SK-N-DZ (cell line): Measurements from ENCODE around the gene TSSC4.
A peak's percentile ranks its signal among the peaks of the same experiment; 100 is the strongest.

Experiments used
- DNase-seq: peaks from one replicate; pipeline ENCODE4 v3.0.0-alpha.2; 2015; ENCODE audit warnings: low spot score

The TSSC4 gene

DNA sequence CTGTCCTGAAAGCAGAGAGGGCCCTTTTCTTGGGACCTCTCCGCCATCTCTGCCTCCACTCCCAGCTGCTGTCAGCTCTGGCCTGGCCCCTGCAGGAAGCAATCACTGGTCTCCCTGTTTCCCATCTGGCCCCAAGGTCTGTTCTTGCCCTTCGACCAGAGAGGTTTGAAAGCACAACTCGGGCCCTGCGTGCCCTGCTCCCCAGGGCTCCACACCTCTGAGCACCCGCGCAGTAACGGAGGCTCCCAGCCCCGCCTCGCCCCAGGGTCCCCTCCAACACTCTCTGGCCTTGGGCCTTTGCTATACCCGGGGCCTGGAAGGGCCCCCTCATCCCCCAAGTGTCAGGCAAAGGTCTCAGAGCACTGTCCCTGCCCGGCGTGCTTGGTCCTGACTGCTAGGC, 31.2 kb upstream of the TSSC4 start:
- DNase-seq: no peak

DNA sequence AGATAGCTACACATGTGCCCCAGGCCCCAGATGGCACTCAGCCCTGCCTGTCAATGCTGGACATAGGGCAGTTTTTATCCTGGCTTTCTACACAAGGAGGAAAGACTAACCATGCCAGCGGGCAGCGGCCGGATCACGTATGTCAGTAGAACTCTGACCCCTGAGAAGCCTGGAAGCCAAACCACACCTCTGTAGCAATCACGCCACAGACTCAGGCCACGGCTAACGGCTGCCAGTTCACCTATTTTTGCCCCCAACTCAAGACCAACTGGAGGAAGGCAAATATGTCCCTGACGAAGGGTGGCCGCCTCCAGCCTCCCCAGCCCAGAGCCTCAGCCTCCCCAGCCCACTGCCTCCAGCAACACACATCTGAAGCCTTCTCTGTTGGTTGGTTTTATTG, 30.7 kb upstream of the TSSC4 start:
- no peak for DNase-seq

DNA sequence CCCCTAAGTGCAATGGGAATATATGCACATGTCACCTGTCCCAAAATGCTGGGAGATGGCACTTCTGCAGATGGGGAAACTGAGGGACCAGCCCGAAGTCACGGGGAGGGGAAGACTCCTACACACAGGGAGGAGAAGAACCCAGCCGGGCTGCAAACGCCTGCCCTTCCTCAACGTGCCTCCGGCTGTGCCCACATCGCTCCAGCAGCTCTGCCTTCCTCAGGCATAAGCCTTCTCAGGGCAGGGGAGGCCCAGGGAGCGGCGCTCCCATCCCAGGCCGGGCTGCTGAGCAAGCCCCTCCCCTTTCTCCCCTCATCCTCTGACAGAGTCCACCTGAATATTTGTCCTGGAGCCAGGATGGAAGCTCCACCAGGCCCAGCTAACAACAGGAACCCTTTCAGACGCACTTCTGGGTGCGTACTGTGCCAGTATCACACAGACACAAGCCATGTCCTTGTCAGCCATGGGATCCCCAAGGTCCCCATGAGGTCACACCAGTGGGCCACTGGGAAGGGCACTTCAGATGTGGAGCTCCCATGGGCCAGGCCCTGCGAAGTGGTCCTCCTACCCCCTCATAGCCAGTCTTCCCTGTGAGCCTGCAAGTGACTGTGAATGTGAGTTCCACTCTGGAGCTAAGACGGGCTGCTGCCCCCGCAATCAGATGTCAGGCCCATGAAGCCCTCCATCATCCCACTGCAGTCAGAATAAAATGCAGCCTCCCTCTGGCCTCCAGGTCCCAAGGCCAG, 25.9 kb upstream of the TSSC4 start:
- no peak for DNase-seq

DNA sequence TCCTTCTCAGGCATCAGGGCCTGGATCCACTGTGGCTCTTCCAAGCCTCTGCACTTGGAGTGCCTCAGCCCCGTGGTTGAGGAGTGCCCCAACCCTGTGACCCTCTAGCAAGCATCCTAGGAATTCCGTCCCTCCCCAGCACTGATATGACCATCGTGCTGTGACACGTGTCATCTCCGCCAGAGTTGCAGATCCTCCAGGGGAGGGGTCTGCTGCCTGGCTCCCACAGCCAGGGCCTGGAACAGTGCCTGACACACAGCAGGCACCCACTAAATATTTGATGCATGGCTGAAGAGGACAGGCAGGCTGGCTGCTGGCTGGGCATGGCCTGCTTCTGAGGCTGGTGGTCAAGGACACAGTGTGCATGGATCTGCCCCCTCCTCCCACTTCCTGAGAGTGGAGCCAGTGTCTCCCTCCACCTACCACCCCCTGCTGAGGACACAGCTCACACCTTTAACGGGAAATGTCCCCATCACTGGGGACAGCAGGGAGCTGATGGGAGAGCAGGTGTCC, 25.2 kb upstream of the TSSC4 start:
- DNase-seq: no peak

DNA sequence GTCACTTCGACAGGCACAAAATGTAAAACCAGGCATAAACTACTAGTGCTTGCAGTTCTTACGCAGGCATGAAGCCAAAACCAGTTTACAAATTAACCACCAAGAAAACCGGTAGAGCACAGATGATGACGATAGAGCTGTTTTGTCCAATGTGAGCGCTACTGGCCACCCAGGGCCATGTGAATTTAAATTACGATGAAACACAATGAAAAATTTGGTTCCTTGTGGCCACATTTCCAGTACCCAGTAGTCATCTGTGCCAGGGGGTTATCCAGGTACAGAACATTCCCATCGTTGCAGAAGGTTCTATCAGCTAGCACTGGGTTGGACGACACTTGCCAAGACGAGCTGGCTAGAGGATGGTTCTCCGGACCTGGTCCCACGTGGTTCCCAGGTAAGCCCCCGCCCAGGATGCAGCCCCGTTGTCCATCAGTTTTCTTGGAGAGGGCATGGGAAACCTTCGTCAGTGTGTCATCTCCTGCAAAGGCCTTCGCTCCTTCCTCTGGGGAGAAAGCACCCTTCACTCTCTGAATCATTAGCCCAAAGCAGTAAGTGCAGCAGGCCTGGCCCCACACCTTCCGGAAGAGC, 24.5 kb upstream of the TSSC4 start:
- DNase-seq: no peak

DNA sequence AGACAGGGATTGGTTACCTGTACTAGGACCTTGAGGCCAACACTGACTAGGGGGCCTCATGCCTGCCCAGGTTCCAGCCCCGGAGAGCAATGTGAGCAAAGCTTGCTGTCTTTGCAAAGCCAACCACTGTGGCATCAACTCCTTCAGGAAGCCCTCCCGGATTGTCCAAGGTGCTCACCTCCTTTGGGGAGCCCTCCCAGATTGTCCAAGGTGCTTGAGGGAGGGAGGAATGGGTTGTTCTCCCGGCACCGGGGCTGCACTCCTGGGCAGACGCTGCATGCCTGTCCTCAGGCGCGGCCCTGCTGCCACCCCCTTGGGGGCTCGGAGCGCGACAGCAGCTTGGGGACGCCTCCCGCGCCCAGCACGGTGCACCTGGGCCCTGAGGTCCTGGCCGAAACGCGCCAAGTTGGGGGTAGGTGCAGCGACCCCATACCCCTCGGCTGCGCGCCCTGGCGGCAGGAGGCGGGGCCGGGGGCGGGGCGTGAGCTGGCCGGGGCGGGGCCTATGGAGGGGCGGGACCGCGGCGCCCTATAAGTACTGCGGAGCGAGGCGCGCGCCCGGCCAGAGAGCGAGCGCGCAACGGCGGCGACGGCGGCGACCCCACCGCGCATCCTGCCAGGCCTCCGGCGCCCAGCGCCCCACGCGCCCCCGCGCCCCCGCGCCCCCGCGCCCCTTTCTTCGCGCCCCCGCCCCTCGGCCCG, 23.6 kb upstream of the TSSC4 start, which contains the start of gene CD81:
TSS of gene CD81 (plus strand) at position 560 of the 701 bp plus-strand sequence. CDS start 240 bp downstream, outside the sequence.
- no peak for DNase-seq

DNA sequence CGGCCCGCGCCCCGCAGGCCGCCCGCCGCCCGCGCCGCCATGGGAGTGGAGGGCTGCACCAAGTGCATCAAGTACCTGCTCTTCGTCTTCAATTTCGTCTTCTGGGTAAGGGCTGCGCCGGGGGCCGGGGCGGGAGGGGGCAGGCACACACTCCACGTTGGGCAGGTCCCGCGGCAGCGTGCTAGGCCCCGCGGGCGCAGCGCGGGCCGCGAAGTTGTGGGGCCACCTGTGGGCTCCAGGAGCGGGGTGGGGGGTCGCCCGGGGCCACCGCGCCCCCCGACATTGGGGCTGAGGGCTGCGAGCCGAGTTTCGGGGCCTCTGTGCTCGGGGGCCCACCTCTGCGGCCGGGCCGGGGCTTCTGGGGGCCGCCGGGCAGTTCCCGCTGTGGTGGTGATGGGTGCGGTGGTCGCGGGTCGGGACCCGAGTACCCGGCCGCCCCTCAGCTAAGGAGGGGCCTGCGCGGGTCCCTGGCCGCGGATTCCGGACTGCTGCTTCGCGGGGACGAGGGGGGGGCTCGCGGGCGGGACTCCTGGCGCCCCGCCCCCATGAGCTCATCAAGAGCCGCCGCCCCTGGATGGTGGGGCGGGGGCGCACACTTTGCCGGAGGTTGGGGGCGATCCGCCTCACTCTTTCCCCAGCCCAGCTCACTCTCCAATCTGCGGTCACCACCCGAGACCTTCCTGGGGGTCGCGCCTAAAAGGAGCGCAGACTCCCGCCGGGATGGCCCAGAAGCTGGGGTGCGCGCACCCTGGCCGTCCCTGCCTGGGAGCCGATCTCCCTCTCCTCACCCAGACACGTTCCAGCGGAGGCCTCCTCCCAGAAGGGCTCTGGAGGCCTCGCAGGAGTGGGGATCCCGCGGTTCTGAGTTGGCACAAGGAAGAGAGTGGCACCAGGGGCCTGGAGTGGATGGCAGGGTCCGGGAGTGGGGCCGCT, 22.8 kb upstream of the TSSC4 start:
- peak; percentile 36 for DNase-seq

DNA sequence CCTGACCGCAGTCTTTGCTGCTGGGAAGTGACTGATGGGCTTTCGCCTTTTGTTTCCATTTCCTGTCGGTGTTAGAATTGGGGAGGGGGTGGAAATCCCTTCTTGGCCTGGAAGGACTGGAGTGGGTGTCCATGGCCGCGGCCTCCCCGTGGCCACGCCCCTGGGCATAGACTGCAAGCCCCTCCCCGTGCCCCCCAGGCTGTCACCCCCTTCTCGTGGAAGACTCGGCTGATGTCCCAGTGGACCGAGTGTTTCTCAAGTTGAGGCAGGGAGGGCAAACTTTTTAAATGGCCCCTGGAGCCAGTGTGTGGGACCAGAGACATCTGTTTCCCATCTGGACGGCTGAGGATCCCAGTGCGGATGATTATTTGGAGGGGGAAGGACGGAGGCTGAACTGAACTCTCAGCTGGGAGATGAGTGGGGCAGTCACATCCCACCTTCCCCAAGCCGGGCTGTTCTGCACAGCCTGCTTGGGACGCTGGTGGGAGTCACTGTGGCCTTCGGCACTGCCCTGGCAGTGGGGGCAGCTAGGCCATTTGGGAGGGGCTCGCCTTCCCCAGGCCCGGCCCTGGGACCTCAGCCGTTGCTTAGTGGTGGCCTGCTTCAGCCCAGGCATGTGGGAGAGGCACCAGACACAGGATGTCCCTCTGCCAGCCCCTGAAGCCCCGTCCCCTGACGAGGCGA, 21.9 kb upstream of the TSSC4 start:
- DNase-seq: no peak

DNA sequence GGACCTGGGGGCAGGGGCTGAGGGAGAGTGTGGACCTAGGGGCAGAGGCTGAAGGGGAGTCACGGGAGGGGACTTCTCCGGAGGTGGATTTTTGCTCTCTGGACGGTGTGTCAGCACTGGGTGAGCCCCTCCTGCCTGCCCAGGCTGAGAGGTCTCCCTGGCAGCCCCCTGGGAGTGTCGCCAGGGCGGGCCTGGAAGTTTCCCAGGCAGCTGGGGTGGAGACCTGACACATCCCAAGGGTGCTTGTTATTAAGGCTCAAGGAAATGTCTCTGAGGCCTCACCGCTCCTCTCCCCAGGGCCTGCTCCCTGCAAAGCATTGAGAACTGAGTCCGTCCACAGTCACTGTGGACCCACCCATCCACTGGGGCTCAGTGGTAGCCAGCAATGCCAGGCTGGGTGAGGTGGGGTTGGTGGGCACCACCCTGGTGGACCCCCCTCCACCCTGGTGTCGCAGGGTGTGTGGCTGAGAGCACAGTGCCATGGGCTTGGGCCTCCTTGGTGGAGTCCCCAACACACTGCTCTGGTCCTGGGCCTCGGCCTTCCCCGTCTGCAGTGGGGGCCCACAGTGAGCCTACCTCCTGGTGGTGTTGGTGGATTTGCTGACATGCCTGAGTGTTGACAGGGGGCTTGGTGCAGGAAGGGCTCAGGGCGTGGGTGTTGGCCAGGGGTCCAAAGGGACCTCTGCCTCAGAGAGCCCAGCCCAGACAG, 20.9 kb upstream of the TSSC4 start:
- no peak for DNase-seq

DNA sequence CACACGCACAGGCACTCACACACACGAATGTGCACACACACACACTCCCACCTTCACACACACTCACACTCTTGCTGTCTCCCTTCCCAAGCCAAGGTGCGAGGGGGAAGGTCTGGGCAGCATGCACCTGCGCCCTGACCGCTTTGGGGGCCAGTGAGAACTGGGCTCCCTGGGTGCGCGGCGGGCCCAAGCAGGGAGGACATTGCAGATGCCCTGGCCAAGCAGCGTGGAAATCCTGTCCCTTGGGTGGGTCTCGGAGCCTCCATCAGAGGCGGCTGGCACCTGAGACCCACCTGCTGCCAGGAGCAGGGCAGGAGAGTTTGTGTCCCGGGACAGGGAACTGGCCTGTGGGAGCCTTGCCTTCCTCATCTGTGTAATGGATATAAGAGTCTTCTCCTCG, 20.2 kb upstream of the TSSC4 start:
- DNase-seq: no peak

DNA sequence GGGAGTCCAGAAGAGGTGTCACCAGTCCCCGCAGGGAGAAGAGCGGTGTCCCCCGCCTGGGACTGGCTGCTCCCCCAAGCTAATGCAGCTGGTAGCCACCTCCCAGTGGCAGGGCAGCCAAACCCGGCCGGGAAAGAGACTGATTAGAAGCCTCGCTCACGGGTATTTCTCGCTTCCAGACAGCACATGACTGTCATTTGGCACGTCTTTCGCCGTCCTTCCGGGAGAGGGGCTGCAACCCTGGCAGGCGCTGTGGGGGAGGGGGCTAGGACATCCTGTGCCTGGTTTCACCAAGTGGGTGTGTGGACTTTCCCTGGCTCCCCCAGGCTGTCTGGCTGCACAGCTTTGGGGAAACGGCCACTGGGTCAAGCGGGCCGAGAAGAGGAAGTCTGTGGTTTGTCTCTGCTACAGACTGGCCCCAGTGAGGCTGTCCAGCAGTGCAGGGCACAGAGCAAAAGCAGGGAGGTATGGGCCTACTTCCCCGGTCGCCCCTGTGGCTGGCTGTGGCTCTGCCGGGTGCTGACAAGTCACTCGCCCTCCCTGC, 19.7 kb upstream of the TSSC4 start:
- no peak for DNase-seq

DNA sequence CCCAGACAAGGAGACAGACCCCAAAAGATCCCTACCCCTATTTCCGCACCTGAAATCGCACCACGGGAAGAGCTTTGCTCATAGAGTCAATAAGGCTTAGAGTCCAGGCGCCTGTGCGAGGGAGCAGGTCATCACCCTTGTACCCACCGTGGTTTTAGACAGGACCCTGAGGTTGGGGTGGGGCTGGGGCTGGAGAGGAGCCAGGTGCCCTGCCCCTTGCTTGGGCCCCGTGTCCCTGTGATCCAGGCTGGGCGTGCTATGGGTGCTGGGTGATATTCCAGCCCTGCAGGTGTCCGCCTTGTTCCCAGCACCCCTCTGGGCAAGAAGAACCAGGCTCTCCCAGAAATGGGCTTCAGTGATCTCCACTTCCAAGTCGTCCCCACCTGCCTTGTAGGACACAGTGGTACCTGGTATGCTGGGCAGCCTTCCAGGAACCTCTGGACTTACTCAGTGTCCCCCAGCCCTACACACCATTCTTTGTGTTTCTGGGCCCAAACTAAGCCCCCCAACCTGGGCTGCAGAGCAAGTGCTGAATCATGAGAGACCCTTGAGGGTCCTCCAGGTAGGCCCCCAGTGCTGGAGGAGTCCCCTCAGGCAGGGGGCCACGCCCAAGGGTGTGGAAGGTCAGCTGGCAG, 18.9 kb upstream of the TSSC4 start:
- DNase-seq: no peak

DNA sequence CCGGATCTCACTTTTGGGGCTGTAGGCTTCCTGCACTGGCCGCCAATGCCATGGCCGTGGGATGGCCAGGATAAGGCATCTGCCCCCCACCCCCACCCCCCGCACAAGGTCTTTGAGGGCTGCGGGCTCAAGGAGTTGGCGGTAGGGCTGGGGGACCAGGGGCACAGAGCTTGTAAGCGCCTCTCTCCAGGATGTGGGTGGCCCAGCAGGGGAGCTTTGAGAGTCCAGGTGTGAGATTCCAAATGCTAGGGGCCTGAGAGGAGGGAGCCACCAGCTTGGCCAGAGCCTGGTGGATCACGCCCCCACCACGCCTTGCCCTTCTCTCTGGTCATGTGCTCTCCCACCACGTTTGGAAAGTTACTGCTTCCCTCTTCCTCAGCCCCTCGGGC, 18.4 kb upstream of the TSSC4 start:
- DNase-seq: no peak

DNA sequence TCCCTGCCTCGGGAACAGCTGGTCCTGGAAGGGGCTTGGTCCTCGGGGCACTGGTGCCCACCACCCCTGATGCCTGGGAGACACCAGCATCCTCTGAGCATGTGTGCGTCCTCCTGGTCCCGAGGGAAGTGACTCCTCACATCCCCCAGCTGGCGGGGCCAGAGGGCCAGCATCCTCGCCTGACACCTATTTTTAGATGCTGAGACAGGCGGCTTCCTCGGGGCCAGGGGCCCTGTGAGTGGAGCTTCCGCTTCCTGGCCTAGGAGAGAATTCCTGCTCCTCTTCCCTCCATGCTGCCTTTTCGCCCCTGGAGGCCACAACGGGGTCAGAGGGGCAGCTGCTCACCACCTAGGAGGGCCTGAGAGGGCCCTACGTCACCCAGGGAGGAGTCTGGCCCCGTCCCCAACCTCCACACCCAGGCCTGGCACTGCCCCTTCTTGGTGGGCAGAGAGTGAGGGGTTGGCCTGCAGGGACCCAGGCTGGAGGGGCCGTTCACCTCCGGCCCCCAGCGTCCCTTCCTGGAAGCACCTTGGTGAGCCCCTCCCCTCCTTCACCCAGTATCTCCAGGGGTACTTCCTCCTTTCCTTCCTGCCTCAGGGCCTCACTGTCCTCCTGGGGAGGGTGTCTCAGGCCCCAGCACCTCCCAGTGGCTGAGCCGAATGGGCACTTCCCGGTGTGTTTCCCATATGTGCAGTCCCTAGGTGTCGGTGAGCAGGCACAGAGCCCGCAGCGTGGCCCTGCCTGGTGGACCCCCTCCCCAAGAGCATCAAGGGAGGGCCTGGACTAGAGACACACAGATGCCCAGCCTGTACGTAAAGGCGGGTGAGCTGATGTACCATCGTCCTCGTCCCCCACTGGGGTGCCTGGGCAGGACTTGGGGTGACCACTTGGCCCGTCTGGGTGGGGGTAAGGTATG, 17.4 kb upstream of the TSSC4 start:
- DNase-seq: no peak

DNA sequence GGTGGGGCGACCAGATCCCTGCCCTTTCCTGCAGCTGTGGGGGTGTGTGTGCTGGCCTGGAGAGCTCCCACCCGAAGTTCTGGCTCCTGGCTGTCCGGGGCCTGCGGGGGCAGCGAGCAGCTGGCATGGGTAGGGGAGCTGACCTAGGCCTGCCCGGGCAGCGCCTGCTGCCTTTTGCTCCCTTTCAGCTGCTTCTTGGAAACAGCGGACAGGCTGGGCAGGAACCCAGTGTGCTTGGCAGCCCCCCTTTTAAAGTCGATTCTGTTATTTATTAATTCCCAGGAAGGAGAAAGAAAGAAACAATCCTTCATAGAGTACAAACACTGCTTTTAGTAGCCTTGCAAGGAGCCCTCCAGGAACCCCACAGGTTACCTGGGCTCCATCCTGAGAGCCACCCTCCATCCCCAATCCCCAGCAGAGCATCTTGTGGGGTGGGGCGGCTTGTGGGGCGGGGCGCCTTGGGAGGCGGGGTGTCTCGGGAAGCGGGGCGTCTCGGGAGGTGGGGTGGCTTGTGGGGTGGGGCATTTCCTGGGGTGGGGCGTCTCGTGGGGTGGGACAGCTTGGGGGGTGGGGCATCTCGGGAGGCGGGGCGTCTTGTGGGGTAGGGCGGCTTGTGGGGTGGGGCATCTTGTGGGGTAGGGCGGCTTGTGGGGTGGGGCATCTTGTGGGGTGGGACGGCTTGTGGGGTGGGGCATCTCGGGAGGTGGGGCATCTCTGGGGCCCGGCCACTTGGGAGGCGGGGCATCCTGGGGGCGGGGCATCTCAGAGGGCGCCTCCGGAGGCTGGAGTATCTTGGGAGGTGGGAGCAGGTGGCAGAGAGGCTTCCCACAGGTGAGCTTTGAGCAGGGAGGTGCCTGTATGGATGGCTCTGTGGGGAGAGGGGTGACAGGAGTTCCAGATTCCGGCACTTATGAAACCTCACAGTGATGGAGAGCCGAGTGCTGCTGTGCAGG, 16.4 kb upstream of the TSSC4 start:
- DNase-seq: no peak

DNA sequence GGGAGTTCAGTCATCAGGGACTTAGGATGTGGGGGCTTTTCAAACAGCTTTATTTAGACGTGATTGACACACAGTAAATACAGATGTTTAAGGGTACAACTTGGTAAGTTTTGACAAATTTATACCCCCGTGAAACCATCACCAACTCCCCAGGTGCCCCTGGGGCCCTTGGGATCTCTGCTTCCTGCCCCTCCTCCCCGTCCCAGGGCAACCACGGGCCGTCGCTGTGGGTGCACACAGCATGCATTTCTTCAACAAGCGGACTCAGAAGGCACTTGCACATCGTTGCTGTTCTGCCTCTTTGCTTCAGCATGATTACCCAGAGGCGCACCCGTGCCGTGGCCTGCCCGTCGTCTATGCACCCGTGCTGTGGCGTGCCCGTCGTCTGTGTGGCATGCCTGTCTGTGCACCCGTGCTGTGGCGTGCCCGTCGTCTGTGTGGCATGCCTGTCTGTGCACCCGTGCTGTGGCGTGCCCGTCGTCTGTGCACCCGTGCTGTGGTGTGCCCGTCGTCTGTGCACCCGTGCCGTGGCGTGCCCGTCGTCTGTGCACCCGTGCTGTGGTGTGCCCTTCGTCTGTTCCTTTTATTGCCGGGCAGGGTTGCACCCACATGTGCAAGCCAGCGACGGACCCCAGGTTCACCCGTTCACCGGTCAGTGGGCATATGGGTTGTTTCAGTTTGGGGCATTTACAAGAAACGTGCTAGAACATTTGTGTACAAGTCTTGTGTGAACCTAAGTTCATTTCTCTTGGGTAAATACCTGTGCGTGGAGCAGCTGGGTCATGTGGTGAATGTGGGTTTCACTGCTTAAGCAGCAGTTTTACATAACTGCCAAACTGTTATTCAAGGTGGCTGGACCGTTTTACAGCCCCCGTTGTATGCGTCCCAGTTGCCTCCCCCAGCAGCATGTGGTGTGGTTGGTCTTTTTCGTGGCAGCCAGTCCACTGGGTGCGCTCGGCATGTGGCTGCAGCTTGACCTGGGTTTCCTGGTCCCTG, 15.1 kb upstream of the TSSC4 start:
- no peak for DNase-seq
